RWPE1 (cell line): Measurements from ENCODE around the gene ZNF764.

Experiments
- CTCF ChIA-PET: fragments of 350-600 bp; sonication (Branson Sonifier 250); formaldehyde crosslinking; extraction: SDS; loops from one replicate; lab custom pipeline; 2021; lab: Yijun Ruan, JAX
- POLR2A ChIA-PET: fragments of 400-600 bp; formaldehyde crosslinking; extraction: SDS; loops from one replicate; lab custom pipeline; 2020; ENCODE audit warnings: antibody characterized with exemption; ENCODE audit not compliant: low non-redundant PET; lab: Yijun Ruan, JAX
- DNase-seq: peaks from one replicate; pipeline ENCODE4 v3.0.0; 2012; ENCODE audit warnings: low spot score
- H3K27ac ChIP-seq: fragments of 450-650 bp; 2 replicates; pipeline ENCODE4 v1.5.1; 2017
- CTCF ChIP-seq: fragments of 450-650 bp; conservative IDR thresholded peaks from 2 replicates; pipeline ENCODE4 v1.5.1; 2017; ENCODE audit warnings: low read depth, mild to moderate bottlenecking

The ZNF764 gene

GRCh38 chr16:30553393-30553899 lies 4.7 kb downstream of the ZNF764 start:
- H3K27ac ChIP-seq: peak overlapping the region; percentile 26; the same call in 1 of the 2 replicates
- POLR2A ChIA-PET: no interaction called here
- no peak for TF ChIP-seq CTCF
- CTCF ChIA-PET: interaction anchor here (0.6 kb wide), 2 partner anchors 55 to 144 kb away, joined by 4 to 7 read pairs; no protein-coding TSS in a partner anchor
- no peak for DNase-seq

GRCh38 chr16:30552956-30553355 lies 5.2 kb downstream of the ZNF764 start:
- peak overlapping the region; percentile 26; the same call in 1 of the 2 replicates for H3K27ac ChIP-seq
- no peak for TF ChIP-seq CTCF
- DNase-seq: no peak
- ChIA-PET POLR2A (no interaction called here), CTCF (interaction anchor here (0.6 kb wide), 2 partner anchors 55 to 143 kb away, joined by 4 to 7 read pairs; no protein-coding TSS in a partner anchor)

GRCh38 chr16:30551781-30552180 lies 6.4 kb downstream of the ZNF764 start:
- no peak for DNase-seq
- no peak for TF ChIP-seq CTCF
- H3K27ac ChIP-seq: peak overlapping the region; percentile 37; the same call in 1 of the 2 replicates
- ChIA-PET CTCF (no interaction called here), POLR2A (interaction anchor here (0.7 kb wide), 1 partner anchor 87 kb away, joined by 7 read pairs; no protein-coding TSS in a partner anchor)

DNA sequence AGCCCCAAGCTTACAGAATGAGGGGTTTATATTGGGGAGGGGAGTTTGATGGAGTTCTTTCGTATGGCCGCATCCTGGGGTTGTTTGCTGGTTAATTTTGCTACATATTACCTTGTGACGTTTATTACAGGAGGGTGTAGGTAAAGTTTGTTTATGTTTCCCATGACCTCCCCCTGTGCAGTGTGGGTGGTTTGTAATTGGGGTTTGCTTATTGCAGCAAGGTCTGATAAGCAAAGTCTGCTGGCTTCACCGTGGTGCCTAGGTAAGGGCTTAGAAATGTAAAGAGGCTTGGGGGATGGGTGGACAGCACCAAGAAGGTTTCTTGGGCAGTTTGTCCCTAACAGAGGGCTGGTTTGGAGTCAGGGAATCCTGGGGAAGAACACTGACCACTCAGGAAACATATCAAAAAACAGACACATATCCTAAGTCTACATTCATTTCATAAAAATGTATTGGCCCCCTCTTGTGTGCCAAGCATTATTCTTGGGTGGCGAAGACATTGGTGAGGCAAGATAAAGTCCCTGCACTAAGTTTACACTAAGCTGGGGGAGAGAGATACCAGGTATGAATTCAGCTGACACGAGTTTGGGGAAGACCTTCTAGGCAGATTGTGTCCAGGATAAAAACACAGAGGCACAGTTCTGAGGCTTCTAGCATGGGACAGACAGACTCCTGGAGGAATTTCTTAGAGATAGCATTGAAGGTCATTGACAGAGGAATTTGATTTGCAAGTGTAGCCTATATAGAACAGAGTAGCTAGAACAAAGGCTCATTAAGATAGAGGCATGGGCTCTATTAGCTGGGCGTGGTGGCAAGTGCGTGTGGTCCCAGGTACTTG lies 9.5 kb downstream of the ZNF764 start:
- no peak for DNase-seq
- ChIA-PET POLR2A (no interaction called here), CTCF (interaction anchor here (0.5 kb wide), 1 partner anchor 90 kb away, joined by 3 read pairs; no protein-coding TSS in a partner anchor)
- H3K27ac ChIP-seq: peak overlapping the region; percentile 27; the same call in 1 of the 2 replicates
- TF ChIP-seq CTCF: no peak

DNA sequence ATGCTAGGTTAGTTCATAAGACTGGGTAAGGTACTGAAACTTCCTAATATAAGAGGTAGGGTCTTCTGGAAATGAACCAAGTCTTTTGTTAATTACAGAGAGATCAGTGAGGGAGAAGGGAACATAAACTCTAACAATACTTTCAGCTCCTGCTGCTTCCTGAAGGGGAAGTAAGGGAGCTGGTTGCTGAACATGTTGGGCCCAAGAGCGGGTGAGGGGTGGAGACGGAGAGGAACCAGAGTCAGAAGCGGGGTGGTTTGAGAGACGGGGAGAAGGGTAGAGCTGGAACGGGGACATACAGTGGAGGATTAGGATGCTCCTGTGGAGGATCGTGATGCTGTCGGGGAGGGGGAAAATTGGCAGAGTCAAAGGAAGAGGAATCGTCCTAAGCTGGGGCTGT lies 12.1 kb downstream of the ZNF764 start:
- no peak for TF ChIP-seq CTCF
- ChIA-PET POLR2A (interaction anchor here (0.6 kb wide), 1 partner anchor 88 kb away, joined by 3 read pairs; no protein-coding TSS in a partner anchor), CTCF (interaction anchor here (1.7 kb wide), 1 partner anchor 10 kb away, joined by 4 read pairs; no protein-coding TSS in a partner anchor)
- no peak overlapping the region for H3K27ac ChIP-seq
- DNase-seq: no peak

GRCh38 chr16:30543067-30543466 lies 15.1 kb downstream of the ZNF764 start:
- H3K27ac ChIP-seq: no peak overlapping the region
- no peak for DNase-seq
- TF ChIP-seq CTCF: no peak
- ChIA-PET POLR2A (no interaction called here), CTCF (interaction anchor here (0.7 kb wide), 1 partner anchor 113 kb away, joined by 4 read pairs; the partner anchor contains the start of gene DCTPP1)
